ENCODE data around the gene BCAT1. TPM values are rescaled to one million over a fixed set of nuclear protein-coding genes. Genes with fewer than 3 reads are reported as not detected.
"Not testable (repeated sequence)": the region's sequence is repeated elsewhere in the genome, so short reads cannot be mapped to it uniquely, and the experiment has no call there.

Gene BCAT1
- total RNA-seq, 1 donor from 2014 or later, result 39.7 TPM

DNA sequence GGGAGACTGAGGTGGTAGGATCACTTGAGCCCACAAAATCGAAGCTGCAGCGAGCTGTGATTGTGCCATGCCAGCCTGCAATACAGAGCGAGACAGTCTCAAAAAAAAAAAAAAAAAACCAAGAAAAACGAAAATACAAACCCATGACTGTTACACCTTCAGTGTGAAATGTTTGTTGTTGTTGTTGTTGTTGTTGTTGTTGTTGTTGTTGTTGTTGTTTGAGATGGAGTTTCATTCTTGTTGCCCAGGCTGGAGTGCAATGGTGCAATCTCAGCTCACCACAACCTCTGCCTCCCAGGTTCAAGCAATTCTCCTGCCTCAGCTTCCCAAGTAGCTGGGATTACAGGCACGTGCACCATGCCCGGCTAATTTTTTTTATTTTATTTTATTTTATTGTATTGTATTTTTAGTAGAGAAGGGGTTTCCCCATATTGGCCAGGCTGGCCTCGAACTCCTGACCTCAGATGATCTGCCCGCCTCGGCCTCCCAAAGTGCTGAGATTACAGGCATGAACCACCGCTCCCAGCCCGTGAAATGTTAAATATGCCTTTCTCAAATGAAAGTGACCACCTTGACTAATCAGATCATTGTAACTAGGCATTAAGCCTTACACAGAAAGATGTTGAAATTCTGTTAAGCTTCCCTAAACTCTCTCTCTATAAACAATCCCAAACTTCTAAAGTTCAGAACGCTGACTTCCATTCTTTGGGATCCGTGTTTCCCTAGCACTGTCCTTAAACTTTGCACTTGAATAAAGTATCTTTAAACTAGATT lies 20.2 kb downstream of the BCAT1 start:
- intact Hi-C loops (cut with micrococcal nuclease), result not testable (repeated sequence)

DNA sequence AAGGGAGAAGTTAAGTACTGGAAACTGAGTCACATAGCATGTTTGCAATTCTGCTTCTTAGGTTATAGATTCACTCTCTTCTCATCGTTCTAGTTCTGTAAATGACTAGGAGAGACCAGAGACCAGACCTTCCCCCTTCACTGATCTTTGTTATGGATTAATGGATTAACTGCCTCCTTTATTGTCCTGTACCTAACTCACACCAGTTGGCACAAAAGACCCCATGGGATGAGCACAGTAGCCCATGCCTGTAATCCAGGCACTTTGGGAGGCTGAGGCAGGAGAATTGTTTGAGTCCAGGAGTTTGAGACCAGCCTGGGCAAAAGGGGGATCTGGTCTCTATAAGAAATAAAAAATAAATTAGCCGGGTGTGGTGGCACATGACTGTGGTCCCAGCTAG lies 20.8 kb downstream of the BCAT1 start:
- intact Hi-C loops (cut with micrococcal nuclease), result no loop called here

- intact Hi-C loops (cut with micrococcal nuclease), result not testable (repeated sequence)
These were observed 22.8 kb downstream of the BCAT1 start for GRCh38 chr12:24926080-24926479.

- intact Hi-C loops (cut with micrococcal nuclease), result loop anchor here (2.0 kb wide), 1 partner anchor 19 kb away; no protein-coding TSS in a partner anchor
These were observed 26.8 kb downstream of the BCAT1 start for GRCh38 chr12:24922090-24922489.

DNA sequence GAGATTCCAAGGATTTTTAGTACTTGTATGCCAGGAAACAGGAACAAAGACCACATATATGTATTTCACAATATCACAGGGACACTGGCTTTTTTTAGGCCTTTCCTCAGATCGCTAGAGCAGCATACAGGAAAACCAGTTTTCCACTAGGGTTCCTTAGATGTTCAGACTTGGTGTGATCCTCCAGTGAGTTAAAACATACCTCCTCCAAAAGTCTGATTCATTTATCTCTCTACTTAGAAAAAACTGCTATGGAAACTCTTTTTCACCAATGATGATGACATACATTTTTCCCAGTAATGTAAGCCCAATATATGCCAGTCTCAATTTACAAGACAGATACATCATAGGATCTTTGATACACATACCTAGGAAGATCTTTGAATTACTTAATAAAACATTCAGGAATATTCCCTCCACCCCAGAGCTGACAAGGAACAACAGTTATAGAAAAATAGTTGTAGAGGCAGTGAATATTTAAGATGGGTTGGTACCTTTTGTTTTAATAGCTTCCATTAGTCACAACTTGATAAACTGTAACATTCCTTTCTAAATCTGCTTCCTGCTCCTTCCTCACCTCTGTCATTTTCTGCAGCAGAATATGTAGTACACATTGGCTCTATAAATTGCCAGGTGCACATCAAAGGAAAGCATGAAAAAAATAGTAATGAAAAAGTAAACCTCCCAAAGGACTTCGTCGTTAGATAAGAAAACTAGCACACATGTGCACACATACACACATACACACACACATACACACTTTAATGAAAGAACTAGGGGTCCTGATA lies 27.5 kb downstream of the BCAT1 start:
- intact Hi-C loops (cut with micrococcal nuclease), result loop anchor here (2.0 kb wide), 1 partner anchor 19 kb away; no protein-coding TSS in a partner anchor

DNA sequence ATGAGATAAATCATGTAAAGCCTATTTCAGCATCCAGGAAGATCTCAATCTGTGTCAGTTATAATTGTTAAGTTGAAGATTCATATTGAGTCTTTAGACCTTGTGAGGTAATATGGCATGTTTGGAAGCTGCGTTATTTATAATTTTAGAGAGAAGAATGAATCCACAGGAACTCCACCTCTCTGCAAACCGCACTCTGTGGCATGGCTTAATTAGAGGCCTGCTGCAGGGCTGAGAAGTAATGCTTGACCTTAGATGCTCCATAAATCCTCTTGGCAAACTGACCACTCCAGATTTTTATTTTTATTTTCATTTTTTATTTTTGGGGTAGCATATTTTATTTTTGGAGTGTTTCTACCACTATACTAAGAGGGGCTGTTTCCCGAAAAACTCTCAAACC lies 28.8 kb downstream of the BCAT1 start:
- intact Hi-C loops (cut with micrococcal nuclease), result no loop called here

DNA sequence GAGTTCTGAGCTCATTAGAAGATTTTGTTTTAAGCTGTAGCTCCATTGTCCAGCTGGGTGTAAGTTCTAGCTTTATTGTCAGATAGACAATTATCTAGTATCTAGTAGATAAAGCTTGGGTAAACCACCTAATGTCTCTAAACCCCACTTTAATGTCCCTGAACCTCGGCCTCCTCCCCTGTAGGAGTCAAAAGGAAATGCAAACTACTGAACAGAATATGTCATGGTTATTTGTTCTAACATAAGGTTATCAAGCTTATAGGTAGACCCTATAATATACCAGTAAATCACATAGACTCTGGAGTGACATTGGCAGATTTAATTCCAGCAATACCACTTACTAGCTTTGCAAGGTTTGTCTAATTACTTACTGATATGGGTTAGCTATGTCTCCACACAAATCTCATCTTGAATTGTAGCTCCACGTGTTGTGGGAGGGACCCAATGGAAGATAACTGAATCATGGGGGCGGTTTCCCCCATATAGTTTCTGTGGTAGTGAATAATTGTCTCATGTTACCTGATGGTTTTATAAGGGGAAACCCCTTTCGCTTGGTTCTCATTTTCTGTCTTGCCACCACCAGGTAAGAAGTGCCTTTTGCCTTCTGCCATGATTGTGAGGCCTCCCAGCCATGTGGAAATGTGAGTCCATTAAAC lies 29.4 kb downstream of the BCAT1 start:
- intact Hi-C loops (cut with micrococcal nuclease), result no loop called here

- intact Hi-C loops (cut with micrococcal nuclease), result no loop called here
These were observed 30.3 kb downstream of the BCAT1 start for GRCh38 chr12:24918596-24918995.

DNA sequence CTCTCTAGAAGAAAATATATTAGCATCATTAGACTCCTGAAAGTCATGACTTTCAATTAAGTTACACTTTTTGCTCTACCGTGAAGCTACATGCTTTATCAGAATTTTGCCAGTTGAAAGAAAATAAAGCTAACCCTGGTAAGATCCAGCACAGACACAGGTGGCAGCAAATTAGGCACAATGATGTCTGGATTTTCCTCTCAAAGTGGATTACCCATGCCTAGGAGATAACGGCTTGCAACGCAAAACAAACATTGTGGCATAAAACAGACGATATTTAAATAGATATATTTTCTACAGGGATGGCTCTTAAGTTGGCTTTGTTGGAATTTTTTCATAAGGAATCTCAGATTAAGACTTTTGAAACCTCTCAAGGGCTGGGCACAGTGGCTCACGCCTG lies 33.4 kb downstream of the BCAT1 start:
- intact Hi-C loops (cut with micrococcal nuclease), result no loop called here

GRCh38 chr12:24913953-24914352 lies 34.9 kb downstream of the BCAT1 start:
- intact Hi-C loops (cut with micrococcal nuclease), result no loop called here

DNA sequence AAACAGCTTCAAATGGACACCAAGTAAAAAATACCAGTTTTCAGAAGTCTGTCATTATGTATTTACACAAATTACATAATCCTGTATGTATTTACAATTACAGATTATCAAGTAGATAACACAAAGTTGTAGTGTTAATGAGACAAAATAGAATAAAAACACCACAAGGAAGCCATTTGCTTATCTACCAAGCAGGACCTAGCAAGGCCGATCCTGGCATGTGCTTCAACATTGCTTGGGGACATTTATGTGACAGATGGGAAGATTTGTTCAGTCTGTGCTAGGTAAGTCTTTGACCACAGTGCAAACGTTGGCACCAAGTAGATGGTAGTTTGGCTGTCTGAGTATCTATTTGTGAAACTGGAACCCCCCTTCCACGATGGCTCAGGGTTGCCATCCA lies 35.8 kb downstream of the BCAT1 start:
- intact Hi-C loops (cut with micrococcal nuclease), result no loop called here

DNA sequence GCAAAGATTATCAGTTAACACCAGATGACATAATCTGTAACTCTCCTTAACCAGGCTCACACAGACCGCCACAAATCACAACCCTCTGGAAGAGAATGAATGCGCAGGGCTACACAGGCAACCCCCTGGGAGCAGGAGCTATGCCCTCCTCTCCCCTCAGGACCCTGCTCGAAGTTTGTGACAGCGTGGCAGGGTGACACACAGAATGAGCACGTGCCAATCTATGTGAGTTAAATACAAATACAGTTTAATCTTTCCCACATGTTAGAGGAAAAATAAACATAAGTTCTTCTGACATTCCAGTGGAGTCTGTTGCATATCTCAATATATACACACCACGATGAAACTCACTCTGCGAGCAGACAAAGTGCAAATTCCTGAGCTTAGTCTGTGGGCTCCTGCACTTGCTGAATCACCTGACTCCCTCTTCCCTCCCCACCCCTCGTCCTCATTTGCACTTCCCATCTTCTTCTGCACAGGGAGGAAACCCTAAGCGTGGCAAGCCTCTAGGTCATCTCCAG lies 37.6 kb downstream of the BCAT1 start:
- intact Hi-C loops (cut with micrococcal nuclease), result no loop called here

GRCh38 chr12:24910192-24910591 lies 38.7 kb downstream of the BCAT1 start:
- intact Hi-C loops (cut with micrococcal nuclease), result not testable (repeated sequence)

DNA sequence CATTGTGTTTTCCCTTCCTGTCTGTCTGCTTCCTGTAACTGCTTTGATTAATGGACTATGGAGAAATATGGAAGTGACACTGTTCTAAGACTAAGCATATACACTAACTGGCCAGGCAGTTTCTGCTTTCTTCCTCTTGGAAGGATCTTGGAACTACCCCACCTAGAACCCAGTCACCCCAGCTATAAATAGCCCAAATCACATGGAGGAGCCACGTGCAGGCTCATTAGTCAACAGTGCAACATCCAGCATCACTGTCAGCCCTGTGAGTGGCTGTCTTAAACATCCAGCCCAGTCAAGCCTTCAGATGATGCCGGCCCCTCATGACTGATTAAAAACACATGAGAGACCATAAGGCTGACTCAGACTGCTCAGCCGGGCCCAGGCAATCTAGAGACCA lies 39.2 kb downstream of the BCAT1 start:
- intact Hi-C loops (cut with micrococcal nuclease), result no loop called here

GRCh38 chr12:24907464-24907863 lies 41.4 kb downstream of the BCAT1 start:
- intact Hi-C loops (cut with micrococcal nuclease), result no loop called here

- intact Hi-C loops (cut with micrococcal nuclease), result no loop called here
These were observed 42.8 kb downstream of the BCAT1 start for GRCh38 chr12:24906141-24906540.

GRCh38 chr12:24905431-24905830 lies 43.5 kb downstream of the BCAT1 start:
- intact Hi-C loops (cut with micrococcal nuclease), result no loop called here

DNA sequence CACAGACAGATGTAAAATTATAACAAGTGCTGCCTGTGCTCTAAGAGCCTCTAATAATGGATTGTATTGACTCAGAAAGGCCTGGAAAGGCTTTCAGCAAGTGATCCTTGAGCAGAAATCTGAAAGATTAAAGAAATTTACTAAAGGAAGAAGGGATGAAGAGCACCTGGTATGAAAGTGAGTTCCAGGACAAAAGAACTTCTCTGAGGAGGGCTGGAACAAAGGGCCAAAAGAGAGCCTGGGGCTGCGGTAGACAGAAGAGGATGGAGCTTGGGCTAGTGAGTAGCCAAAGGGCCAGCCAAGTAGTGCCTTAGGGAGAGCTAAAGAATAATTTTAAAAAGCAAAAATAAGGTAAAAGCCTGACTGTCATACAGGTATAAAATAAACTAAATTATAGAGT lies 44.0 kb downstream of the BCAT1 start:
- intact Hi-C loops (cut with micrococcal nuclease), result no loop called here

- intact Hi-C loops (cut with micrococcal nuclease), result loop anchor here (1.0 to 2.0 kb wide), 2 partner anchors 19 to 44 kb away; no protein-coding TSS in a partner anchor
These were observed 45.4 kb downstream of the BCAT1 start for GRCh38 chr12:24903329-24904088.

GRCh38 chr12:24902511-24903328 lies 46.2 kb downstream of the BCAT1 start:
- intact Hi-C loops (cut with micrococcal nuclease), result loop anchor here (1.0 to 2.0 kb wide), 2 partner anchors 20 to 45 kb away; no protein-coding TSS in a partner anchor

Data from T-helper 1 cell treated with Interleukin-12 subunit alpha and Interleukin-12 subunit beta and Interleukin-4 antibody, amounts not matched to agents 30 ng/mL and 1 ng/mL, for 36 hours (primary cell).